Stimulated activated CD8-positive, alpha-beta memory T cell treated with anti-CD3 and anti-CD28 coated beads, Interleukin-15, amount 100 ng/mL, for 4 hours (primary cell): Measurements from ENCODE around the gene HDC.

Experiments used
- DNase-seq, 2 donors: peaks; one replicate each; pipeline ENCODE4 v3.0.0-alpha.2; 2020; ENCODE audit warnings: low read depth in 2 of 2

Gene HDC

GRCh38 chr15:50227076-50227475 lies 38.5 kb downstream of the HDC start:
- no peak for DNase-seq

- DNase-seq, result no peak
Observed at GRCh38 chr15:50225938-50226337, 39.6 kb downstream of the HDC start.

GRCh38 chr15:50225057-50225456 lies 40.5 kb downstream of the HDC start:
- no peak for DNase-seq

GRCh38 chr15:50224606-50225005 lies 40.9 kb downstream of the HDC start:
- DNase-seq, result no peak

- no peak for DNase-seq
Observed at GRCh38 chr15:50222181-50222580, 43.3 kb downstream of the HDC start.

GRCh38 chr15:50219820-50220219 lies 45.7 kb downstream of the HDC start:
- DNase-seq, result no peak

- no peak for DNase-seq
Observed at GRCh38 chr15:50218691-50219090, 46.8 kb downstream of the HDC start.

- no peak for DNase-seq
Observed at GRCh38 chr15:50218291-50218690, 47.2 kb downstream of the HDC start.

- DNase-seq, result no peak
Observed at GRCh38 chr15:50210462-50211157, 54.9 kb downstream of the HDC start.

GRCh38 chr15:50209809-50210208 lies 55.7 kb downstream of the HDC start:
- no peak for DNase-seq

- DNase-seq, result no peak
Observed at GRCh38 chr15:50206020-50206419, 59.5 kb downstream of the HDC start.

GRCh38 chr15:50202003-50202402 lies 63.5 kb downstream of the HDC start:
- DNase-seq, result no peak

GRCh38 chr15:50192926-50193620 lies 72.5 kb downstream of the HDC start:
- no peak for DNase-seq

GRCh38 chr15:50192164-50192563 lies 73.4 kb downstream of the HDC start:
- no peak for DNase-seq
